SK-N-SH treated with all-trans-retinoic acid at 6 μM for 48 hours (cell line): Measurements from ENCODE around the gene AGAP1.

ENCODE experiments used
- ATAC-seq: fragments of 200-7000 bp; cut with Tn5 transposase; 3 replicates; pipeline ENCODE4 v1.9.1; 2020; ENCODE audit warnings: mild to moderate bottlenecking, moderate library complexity
- ARNTL ChIP-seq: fragments of 450-650 bp; formaldehyde crosslinking; IDR thresholded peaks from 2 replicates; pipeline ENCODE4 v1.5.0; 2020; ENCODE audit warnings: low read depth, mild to moderate bottlenecking, moderate library complexity, borderline replicate concordance
- BACH2 ChIP-seq: fragments of 250-450 bp; sonication (Bioruptor Pico); IDR thresholded peaks from 2 replicates; pipeline ENCODE4 v1.9.0; 2021; ENCODE audit warnings: mild to moderate bottlenecking, borderline replicate concordance
- CREB5 ChIP-seq: fragments of 250-450 bp; sonication (Bioruptor Pico); IDR thresholded peaks from 2 replicates; pipeline ENCODE4 v1.5.1; 2020; ENCODE audit warnings: low read depth, mild to moderate bottlenecking, moderate library complexity
- CSDC2 ChIP-seq: fragments of 250-450 bp; sonication (Bioruptor Pico); IDR thresholded peaks from 2 replicates; pipeline ENCODE4 v1.5.0; 2020; ENCODE audit warnings: mild to moderate bottlenecking, moderate library complexity
- CSRNP3 ChIP-seq: fragments of 250-450 bp; sonication (Bioruptor Pico); IDR thresholded peaks from 2 replicates; pipeline ENCODE4 v1.5.1; 2021; ENCODE audit warnings: mild to moderate bottlenecking, moderate library complexity
- ESRRG ChIP-seq: fragments of 250-450 bp; sonication (Bioruptor Pico); IDR thresholded peaks from 2 replicates; pipeline ENCODE4 v1.6.1; 2021; ENCODE audit warnings: mild to moderate bottlenecking
- GLIS3 ChIP-seq: fragments of 250-450 bp; sonication (Bioruptor Pico); IDR thresholded peaks from 2 replicates; pipeline ENCODE4 v1.5.0; 2020; ENCODE audit warnings: mild to moderate bottlenecking, moderate library complexity
- ISL1 ChIP-seq: fragments of 250-450 bp; sonication (Bioruptor Pico); IDR thresholded peaks from 2 replicates; pipeline ENCODE4 v2.1.2; 2022; ENCODE audit warnings: mild to moderate bottlenecking, moderate library complexity
- OSR1 ChIP-seq: fragments of 250-450 bp; sonication (Bioruptor Pico); IDR thresholded peaks from 2 replicates; pipeline ENCODE4 v1.8.0; 2022; ENCODE audit warnings: moderate library complexity, mild to moderate bottlenecking, inconsistent platforms
- PATZ1 ChIP-seq: fragments of 250-450 bp; sonication (Bioruptor Pico); IDR thresholded peaks from 2 replicates; pipeline ENCODE4 v1.8.0; 2020; ENCODE audit warnings: mild to moderate bottlenecking, moderate library complexity, borderline replicate concordance
- PPARA ChIP-seq: fragments of 250-450 bp; sonication (Bioruptor Pico); IDR thresholded peaks from 2 replicates; pipeline ENCODE4 v1.5.0; 2020; ENCODE audit warnings: mild to moderate bottlenecking, borderline replicate concordance
- RARB ChIP-seq: fragments of 250-450 bp; sonication (Bioruptor Pico); IDR thresholded peaks from 2 replicates; pipeline ENCODE4 v1.8.0; 2021; ENCODE audit warnings: mild to moderate bottlenecking, moderate library complexity
- SNAI2 ChIP-seq: fragments of 250-450 bp; sonication (Bioruptor Pico); IDR thresholded peaks from 2 replicates; pipeline ENCODE4 v1.5.0; 2020; ENCODE audit warnings: mild to moderate bottlenecking, moderate library complexity
- TCF4 ChIP-seq: fragments of 250-450 bp; sonication (Bioruptor Pico); IDR thresholded peaks from 2 replicates; pipeline ENCODE4 v1.8.0; 2021; ENCODE audit warnings: mild to moderate bottlenecking, moderate library complexity, borderline replicate concordance
- TSHZ2 ChIP-seq: fragments of 250-450 bp; sonication (Bioruptor Pico); IDR thresholded peaks from 2 replicates; pipeline ENCODE4 v1.5.0; 2020; ENCODE audit warnings: mild to moderate bottlenecking, moderate library complexity
- ZC3H10 ChIP-seq: fragments of 250-450 bp; sonication (Bioruptor Pico); IDR thresholded peaks from 2 replicates; pipeline ENCODE4 v1.5.1; 2021; ENCODE audit warnings: mild to moderate bottlenecking, moderate library complexity
- ZFP3 ChIP-seq: fragments of 250-450 bp; sonication (Bioruptor Pico); IDR thresholded peaks from 2 replicates; pipeline ENCODE4 v1.5.0; 2020; ENCODE audit warnings: mild to moderate bottlenecking, moderate library complexity
- ZFP30 ChIP-seq: fragments of 450-650 bp; formaldehyde crosslinking; IDR thresholded peaks from 2 replicates; pipeline ENCODE4 v1.5.0; 2022; ENCODE audit warnings: mild to moderate bottlenecking, moderate library complexity
- ZNF70 ChIP-seq: fragments of 450-650 bp; formaldehyde crosslinking; IDR thresholded peaks from 2 replicates; pipeline ENCODE4 v1.5.0; 2020; ENCODE audit warnings: mild to moderate bottlenecking, moderate library complexity
- ZNF8 ChIP-seq: fragments of 450-650 bp; formaldehyde crosslinking; IDR thresholded peaks from 2 replicates; pipeline ENCODE4 v1.5.0; 2020; ENCODE audit warnings: mild to moderate bottlenecking, moderate library complexity

AGAP1 gene

GRCh38 chr2:236055471-236055870 is 561.6 kb downstream of the AGAP1 start:
- no peak for ATAC-seq
- TF ChIP-seq RARB (CRISPR knock-in tag) (no peak), BACH2 (CRISPR knock-in tag) (no peak), ESRRG (CRISPR knock-in tag) (no peak), ZFP30 (CRISPR knock-in tag) (no peak), ARNTL (CRISPR knock-in tag) (no peak), TCF4 (CRISPR knock-in tag) (no peak), CSRNP3 (CRISPR knock-in tag) (no peak), OSR1 (CRISPR knock-in tag) (no peak), CREB5 (no peak), SNAI2 (CRISPR knock-in tag) (no peak), CSDC2 (CRISPR knock-in tag) (no peak), ISL1 (CRISPR knock-in tag) (no peak), ZNF70 (CRISPR knock-in tag) (no peak), TSHZ2 (CRISPR knock-in tag) (no peak), PATZ1 (CRISPR knock-in tag) (no peak)

GRCh38 chr2:236056141-236056540 is 562.3 kb downstream of the AGAP1 start:
- no peak for TF ChIP-seq ARNTL (CRISPR knock-in tag)
- TF ChIP-seq PPARA (CRISPR knock-in tag), result no peak
- TF ChIP-seq CSDC2 (CRISPR knock-in tag), result no peak
- TF ChIP-seq ZC3H10 (CRISPR knock-in tag), result no peak
- TF ChIP-seq ZFP3 (CRISPR knock-in tag), result no peak
- TF ChIP-seq BACH2 (CRISPR knock-in tag), result no peak
- TF ChIP-seq ZNF8 (CRISPR knock-in tag), result no peak
- no peak for TF ChIP-seq GLIS3 (CRISPR knock-in tag)
- TF ChIP-seq ZFP30 (CRISPR knock-in tag), result no peak
- TF ChIP-seq, all 23 proteins: peak for 0
- ATAC-seq, result no peak

GRCh38 chr2:236057375-236057774 is 563.5 kb downstream of the AGAP1 start:
- TF ChIP-seq ZFP30 (CRISPR knock-in tag) (no peak), PATZ1 (CRISPR knock-in tag) (no peak), ISL1 (CRISPR knock-in tag) (no peak), BACH2 (CRISPR knock-in tag) (no peak), TCF4 (CRISPR knock-in tag) (no peak), RARB (CRISPR knock-in tag) (no peak), ZNF70 (CRISPR knock-in tag) (no peak), ZFP3 (CRISPR knock-in tag) (no peak), ARNTL (CRISPR knock-in tag) (no peak), ZNF8 (CRISPR knock-in tag) (no peak), ESRRG (CRISPR knock-in tag) (no peak), ZC3H10 (CRISPR knock-in tag) (no peak), CSDC2 (CRISPR knock-in tag) (no peak), OSR1 (CRISPR knock-in tag) (no peak), CSRNP3 (CRISPR knock-in tag) (no peak)
- ATAC-seq, result no peak
